GM19238 (cell line): ENCODE measurements around the gene KLHL21.
"Not testable (repeated sequence)": the region's sequence is repeated elsewhere in the genome, so short reads cannot be mapped to it uniquely, and the experiment has no call there.

Source experiments
- DNase-seq: peaks from one replicate; pipeline ENCODE4 v3.0.0; 2011; ENCODE audit warnings: low spot score; ENCODE audit not compliant: insufficient read length

KLHL21 gene

GRCh38 chr1:6585081-6585722, 17.5 kb downstream of the KLHL21 start:
- DNase-seq, result no peak

- no peak for DNase-seq
These were observed 18.3 kb downstream of the KLHL21 start for GRCh38 chr1:6584126-6585080.

- DNase-seq, result no peak
These were observed 20.3 kb downstream of the KLHL21 start for GRCh38 chr1:6582370-6582769.

DNA sequence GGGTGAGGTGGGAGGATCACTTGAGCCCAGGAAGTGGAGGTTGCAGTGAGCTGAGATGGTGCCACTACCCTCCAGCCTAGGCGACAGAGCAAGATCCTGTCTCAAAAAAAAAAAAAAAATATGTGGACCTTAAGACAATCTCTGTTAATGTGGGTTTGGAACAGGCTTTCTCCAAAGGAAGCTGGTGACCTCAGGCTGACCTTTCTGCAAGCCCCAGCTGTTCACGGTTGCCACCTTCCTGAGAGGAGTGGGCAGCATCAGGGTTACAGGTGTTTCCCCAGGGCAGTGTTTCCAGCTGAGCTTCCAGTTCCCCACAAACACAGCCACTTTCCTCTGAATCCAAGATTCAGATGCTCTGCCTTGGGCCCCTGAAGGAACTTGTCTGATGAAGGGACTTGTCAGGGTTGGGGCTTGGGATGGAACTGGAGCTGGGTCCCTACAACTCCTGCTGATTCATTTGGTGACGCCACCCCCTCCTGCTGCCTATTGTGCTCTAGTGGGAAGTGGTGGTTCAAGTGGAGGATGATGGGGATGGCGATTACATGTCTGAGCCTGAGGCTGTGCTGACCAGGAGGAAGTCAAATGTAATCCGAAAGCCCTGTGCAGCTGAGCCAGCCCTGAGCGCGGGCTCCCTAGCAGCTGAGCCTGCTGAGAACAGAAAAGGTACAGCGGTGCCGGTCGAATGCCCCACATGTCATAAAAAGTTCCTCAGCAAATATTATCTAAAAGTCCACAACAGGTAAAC, 20.9 kb downstream of the KLHL21 start:
- DNase-seq, result no peak

DNA sequence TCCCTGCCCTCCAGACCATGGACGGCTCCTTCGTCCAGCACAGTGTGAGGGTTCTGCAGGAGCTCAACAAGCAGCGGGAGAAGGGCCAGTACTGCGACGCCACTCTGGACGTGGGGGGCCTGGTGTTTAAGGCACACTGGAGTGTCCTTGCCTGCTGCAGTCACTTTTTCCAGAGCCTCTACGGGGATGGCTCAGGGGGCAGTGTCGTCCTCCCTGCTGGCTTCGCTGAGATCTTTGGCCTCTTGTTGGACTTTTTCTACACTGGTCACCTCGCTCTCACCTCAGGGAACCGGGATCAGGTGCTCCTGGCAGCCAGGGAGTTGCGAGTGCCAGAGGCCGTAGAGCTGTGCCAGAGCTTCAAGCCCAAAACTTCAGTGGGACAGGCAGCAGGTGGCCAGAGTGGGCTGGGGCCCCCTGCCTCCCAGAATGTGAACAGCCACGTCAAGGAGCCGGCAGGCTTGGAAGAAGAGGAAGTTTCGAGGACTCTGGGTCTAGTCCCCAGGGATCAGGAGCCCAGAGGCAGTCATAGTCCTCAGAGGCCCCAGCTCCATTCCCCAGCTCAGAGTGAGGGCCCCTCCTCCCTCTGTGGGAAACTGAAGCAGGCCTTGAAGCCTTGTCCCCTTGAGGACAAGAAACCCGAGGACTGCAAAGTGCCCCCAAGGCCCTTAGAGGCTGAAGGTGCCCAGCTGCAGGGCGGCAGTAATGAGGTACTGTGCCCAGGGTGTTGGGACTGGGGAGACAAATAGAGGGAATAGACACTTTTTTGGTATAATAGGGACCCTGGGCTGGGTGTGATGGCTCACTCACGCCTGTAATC, 21.9 kb downstream of the KLHL21 start:
- DNase-seq, result no peak

GRCh38 chr1:6580119-6580592, 22.5 kb downstream of the KLHL21 start:
- DNase-seq, result no peak

GRCh38 chr1:6579374-6580118, 23.1 kb downstream of the KLHL21 start, which contains the start of gene ZBTB48:
Gene ZBTB48 (plus strand): TSS chr1:6579994. CDS start chr1:6580610, 616 bp downstream.
- DNase-seq, result peak; percentile 100

GRCh38 chr1:6578624-6579373, 23.9 kb downstream of the KLHL21 start:
- DNase-seq, result no peak

- no peak for DNase-seq
These were observed 24.7 kb downstream of the KLHL21 start for GRCh38 chr1:6577831-6578525.

DNA sequence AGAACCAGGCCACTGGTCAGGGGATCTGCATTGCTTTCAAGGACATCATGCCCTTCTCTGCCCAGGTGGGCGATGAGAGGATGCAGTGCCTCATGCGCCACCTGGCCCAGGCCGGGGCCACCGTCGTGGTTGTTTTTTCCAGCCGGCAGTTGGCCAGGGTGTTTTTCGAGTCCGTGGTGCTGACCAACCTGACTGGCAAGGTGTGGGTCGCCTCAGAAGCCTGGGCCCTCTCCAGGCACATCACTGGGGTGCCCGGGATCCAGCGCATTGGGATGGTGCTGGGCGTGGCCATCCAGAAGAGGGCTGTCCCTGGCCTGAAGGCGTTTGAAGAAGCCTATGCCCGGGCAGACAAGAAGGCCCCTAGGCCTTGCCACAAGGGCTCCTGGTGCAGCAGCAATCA, 27.9 kb downstream of the KLHL21 start:
- no peak for DNase-seq

GRCh38 chr1:6574025-6574620, 28.5 kb downstream of the KLHL21 start:
- DNase-seq, result no peak

DNA sequence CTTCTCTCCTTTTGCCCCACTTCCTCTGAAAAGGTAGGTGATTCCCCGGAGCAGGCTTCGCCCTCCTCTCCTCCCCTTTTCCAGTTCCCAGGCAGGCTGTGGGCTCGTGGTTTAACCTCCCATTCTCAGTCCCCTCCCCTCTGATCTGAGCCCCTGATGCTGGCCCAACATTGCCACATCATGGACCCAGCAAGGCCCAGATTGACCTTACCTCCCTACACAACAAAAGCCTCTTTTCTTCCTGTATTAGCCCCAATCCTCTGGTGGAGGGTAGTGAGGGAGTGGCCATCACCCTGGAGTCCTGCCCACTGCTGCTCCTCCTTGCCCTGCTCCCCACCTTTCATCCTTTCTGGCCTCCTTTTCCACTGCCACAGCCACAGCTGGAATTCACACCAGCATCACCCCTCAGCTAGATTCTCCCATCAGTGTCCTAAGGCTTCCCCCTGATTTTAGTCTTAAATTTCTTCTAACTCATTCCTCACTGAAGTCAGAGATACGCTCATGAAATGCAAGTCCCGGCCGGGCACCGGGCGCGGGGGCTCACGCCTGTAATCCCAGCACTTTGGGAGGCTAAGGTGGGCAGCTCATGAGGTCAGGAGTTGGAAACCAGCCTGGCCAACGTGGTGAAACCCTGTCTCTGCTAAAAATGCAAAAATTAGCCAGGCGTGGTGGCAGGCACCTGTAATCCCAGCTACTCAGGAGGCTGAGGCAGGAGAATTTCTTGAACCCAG, 29.9 kb downstream of the KLHL21 start:
- DNase-seq, result no peak

- DNase-seq, result no peak
These were observed 31.7 kb downstream of the KLHL21 start for GRCh38 chr1:6570987-6571386.

- no peak for DNase-seq
These were observed 32.6 kb downstream of the KLHL21 start for GRCh38 chr1:6570100-6570499.

- no peak for DNase-seq
These were observed 33.6 kb downstream of the KLHL21 start for GRCh38 chr1:6569033-6569432.

DNA sequence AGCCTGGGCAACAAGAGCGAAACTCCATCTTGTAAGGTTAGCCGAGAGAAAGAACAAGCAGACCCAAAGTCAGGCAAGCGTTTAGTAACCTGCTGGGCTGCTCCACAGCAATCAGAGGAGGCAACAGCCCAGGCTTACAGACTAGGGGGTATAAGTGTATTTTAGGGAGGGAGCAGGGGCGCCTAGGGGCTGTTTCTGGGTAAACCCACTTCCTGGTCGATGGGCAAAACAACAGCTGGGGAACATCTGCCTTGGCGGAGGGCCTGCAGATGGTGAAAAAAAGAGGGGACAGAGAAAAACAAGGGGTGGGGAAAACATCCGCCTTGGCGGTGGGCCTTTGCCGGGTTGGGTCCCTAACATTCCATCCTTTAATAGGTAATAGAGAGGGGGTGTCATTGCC, 42.4 kb downstream of the KLHL21 start:
- DNase-seq, result no peak

DNA sequence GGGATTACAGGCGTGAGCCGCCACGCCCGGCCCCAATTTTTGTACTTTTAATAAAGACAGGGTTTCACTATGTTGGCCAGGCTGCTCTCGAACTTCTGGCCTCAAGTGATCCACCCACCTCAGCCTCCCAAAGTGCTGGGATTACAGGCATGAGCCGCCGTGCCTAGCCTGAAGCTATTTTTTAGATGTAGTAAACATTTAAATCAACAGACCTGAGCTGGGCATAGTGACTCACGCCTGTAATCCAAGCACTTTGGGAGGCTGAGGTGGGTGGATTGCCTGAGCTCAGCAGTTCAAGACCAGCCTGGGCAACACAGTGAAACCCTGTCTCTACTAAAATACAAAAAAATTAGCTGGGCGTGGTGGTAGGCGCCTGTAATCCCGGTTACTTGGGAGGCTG, 43.5 kb downstream of the KLHL21 start:
- not testable (repeated sequence) for DNase-seq

GRCh38 chr1:6557597-6557996, 45.1 kb downstream of the KLHL21 start:
- DNase-seq, result no peak
